OCI-LY3 (cell line): ENCODE measurements around the gene STMN3.

Experiments
- CTCF ChIP-seq: fragments of 200-600, 300-600 bp; sonication (generic); IDR thresholded peaks from 2 replicates; pipeline ENCODE4 v1.5.1; 2014; ENCODE audit warnings: antibody characterized with exemption, low read length, low read depth
- EZH2phosphoT487 ChIP-seq: fragments of 200-600 bp; shearing (Covaris generic); IDR thresholded peaks from 2 replicates; pipeline ENCODE4 v1.6.1; 2018; ENCODE audit warnings: antibody characterized with exemption, mixed run types, low read depth

GRCh38 chr20:63696628-63697356 lies 43.6 kb upstream of the STMN3 start, which contains the start of gene TNFRSF6B:
- TF ChIP-seq CTCF (no peak), EZH2phosphoT487 (no peak)
